GM10266 (cell line): ENCODE results near the gene IPO4.
"Not testable (repeated sequence)": the region's sequence is repeated elsewhere in the genome, so short reads cannot be mapped to it uniquely, and the experiment has no call there.

Experiments used
- DNase-seq: peaks from one replicate; pipeline ENCODE4 v3.0.0; 2012; ENCODE audit errors: extremely low spot score
- CTCF ChIP-seq: IDR thresholded peaks from 2 replicates; pipeline ENCODE4 v1.5.1; 2012; ENCODE audit warnings: mild to moderate bottlenecking, low read depth; ENCODE audit not compliant: control insufficient read depth, insufficient read depth; ENCODE audit errors: missing control alignments

Gene IPO4

GRCh38 chr14:24224618-24225071, 36.0 kb upstream of the IPO4 start:
- no peak for TF ChIP-seq CTCF
- DNase-seq, result no peak

- DNase-seq, result not testable (repeated sequence)
Observed at GRCh38 chr14:24222987-24223386, 34.4 kb upstream of the IPO4 start.

- DNase-seq, result no peak
- TF ChIP-seq CTCF, result no peak
Observed at GRCh38 chr14:24219521-24219920, 30.9 kb upstream of the IPO4 start.

- no peak for DNase-seq
- TF ChIP-seq CTCF, result no peak
Observed at GRCh38 chr14:24219080-24219479, 30.5 kb upstream of the IPO4 start.

- not testable (repeated sequence) for DNase-seq
Observed at GRCh38 chr14:24216876-24217275, 28.3 kb upstream of the IPO4 start.

GRCh38 chr14:24216345-24216699, 27.7 kb upstream of the IPO4 start:
- no peak for DNase-seq
- TF ChIP-seq CTCF, result no peak

- peak; percentile 98 for TF ChIP-seq CTCF
- DNase-seq, result peak; percentile 82
Observed at GRCh38 chr14:24215495-24216344, 27.1 kb upstream of the IPO4 start, which contains the start of gene MDP1. Gene MDP1 (minus strand): TSS chr14:24216066. CDS start chr14:24215955, 111 bp downstream.

GRCh38 chr14:24213866-24214662, 25.4 kb upstream of the IPO4 start:
- no peak for DNase-seq
- TF ChIP-seq CTCF, result no peak
